Activated gamma-delta T cell treated with anti-CD3 and anti-CD28 coated beads, Interleukin-2, amount 50 U/mL, for 16 hours (primary cell): ENCODE measurements around the gene HOXD9.

ENCODE experiments used
- DNase-seq: peaks from one replicate; pipeline ENCODE4 v3.0.0-alpha.2; 2020; ENCODE audit warnings: low read depth

HOXD9 gene

GRCh38 chr2:176085861-176086771 is 36.4 kb upstream of the HOXD9 start:
- no peak for DNase-seq

- DNase-seq, result no peak
Observed at GRCh38 chr2:176087330-176088047, 35.0 kb upstream of the HOXD9 start.

- DNase-seq, result no peak
Observed at GRCh38 chr2:176088048-176088936, 34.2 kb upstream of the HOXD9 start.

GRCh38 chr2:176088937-176089842 is 33.3 kb upstream of the HOXD9 start:
- no peak for DNase-seq

- DNase-seq, result no peak
Observed at GRCh38 chr2:176089843-176090395, 32.6 kb upstream of the HOXD9 start.

- DNase-seq, result no peak
Observed at GRCh38 chr2:176090862-176091261, 31.7 kb upstream of the HOXD9 start.

GRCh38 chr2:176091329-176092258 is 30.9 kb upstream of the HOXD9 start:
- DNase-seq, result no peak

GRCh38 chr2:176092270-176093144 is 30.0 kb upstream of the HOXD9 start, which contains the start of gene HOXD13:
Gene HOXD13 (plus strand): TSS chr2:176092721. CDS start chr2:176092891, 170 bp downstream.
- DNase-seq, result no peak

- no peak for DNase-seq
Observed at GRCh38 chr2:176093145-176093897, 29.2 kb upstream of the HOXD9 start.

- no peak for DNase-seq
Observed at GRCh38 chr2:176093898-176094249, 28.6 kb upstream of the HOXD9 start.

GRCh38 chr2:176094349-176094748 is 28.2 kb upstream of the HOXD9 start:
- DNase-seq, result no peak

- no peak for DNase-seq
Observed at GRCh38 chr2:176095421-176095820, 27.1 kb upstream of the HOXD9 start.

GRCh38 chr2:176096243-176096985 is 26.1 kb upstream of the HOXD9 start:
- DNase-seq, result no peak

GRCh38 chr2:176096986-176097819 is 25.3 kb upstream of the HOXD9 start:
- peak; percentile 15 for DNase-seq

GRCh38 chr2:176097820-176098365 is 24.6 kb upstream of the HOXD9 start:
- no peak for DNase-seq
